Measurements from ENCODE around the gene SOCS1.
"Not testable (repeated sequence)": the region's sequence is repeated elsewhere in the genome, so short reads cannot be mapped to it uniquely, and the experiment has no call there.

Gene SOCS1

GRCh38 chr16:11224894-11225676, 30.9 kb downstream of the SOCS1 start:
- DNase-seq (ENCODE audit: low read depth) = no peak

GRCh38 chr16:11224096-11224893, 31.7 kb downstream of the SOCS1 start:
- DNase-seq (ENCODE audit: low read depth) = no peak

GRCh38 chr16:11220507-11220906, 35.5 kb downstream of the SOCS1 start:
- DNase-seq (ENCODE audit: low read depth) = not testable (repeated sequence)

GRCh38 chr16:11219178-11219577, 36.8 kb downstream of the SOCS1 start:
- no peak for DNase-seq (ENCODE audit: low read depth)

GRCh38 chr16:11218604-11218962, 37.4 kb downstream of the SOCS1 start:
- DNase-seq (ENCODE audit: low read depth) = no peak

GRCh38 chr16:11217651-11218603, 38.1 kb downstream of the SOCS1 start:
- no peak for DNase-seq (ENCODE audit: low read depth)

GRCh38 chr16:11215935-11216556, 40.0 kb downstream of the SOCS1 start:
- DNase-seq (ENCODE audit: low read depth) = no peak

- DNase-seq (ENCODE audit: low read depth) = no peak
These were observed 42.2 kb downstream of the SOCS1 start for GRCh38 chr16:11213799-11214198.

GRCh38 chr16:11213373-11213772, 42.6 kb downstream of the SOCS1 start:
- no peak for DNase-seq (ENCODE audit: low read depth)

GRCh38 chr16:11212798-11213196, 43.2 kb downstream of the SOCS1 start:
- no peak for DNase-seq (ENCODE audit: low read depth)

- DNase-seq (ENCODE audit: low read depth) = no peak
These were observed 43.8 kb downstream of the SOCS1 start for GRCh38 chr16:11211977-11212797.

GRCh38 chr16:11211061-11211976, 44.7 kb downstream of the SOCS1 start:
- DNase-seq (ENCODE audit: low read depth) = no peak

- no peak for DNase-seq (ENCODE audit: low read depth)
These were observed 45.7 kb downstream of the SOCS1 start for GRCh38 chr16:11210260-11210659.

GRCh38 chr16:11208916-11209665, 46.9 kb downstream of the SOCS1 start:
- no peak for DNase-seq (ENCODE audit: low read depth)

GRCh38 chr16:11207646-11208045, 48.4 kb downstream of the SOCS1 start:
- DNase-seq (ENCODE audit: low read depth) = no peak

- no peak for DNase-seq (ENCODE audit: low read depth)
These were observed 50.0 kb downstream of the SOCS1 start for GRCh38 chr16:11205754-11206581.

- DNase-seq (ENCODE audit: low read depth) = no peak
These were observed 50.8 kb downstream of the SOCS1 start for GRCh38 chr16:11205065-11205699.
